ENCODE data around the gene CCDC87. TPM values are rescaled to one million over a fixed set of nuclear protein-coding genes. Genes with fewer than 3 reads are reported as not detected.
"Not testable (repeated sequence)": the region's sequence is repeated elsewhere in the genome, so short reads cannot be mapped to it uniquely, and the experiment has no call there.

CCDC87 gene
- total RNA-seq, 1 donor from 2014 or later = 0.21 TPM

DNA sequence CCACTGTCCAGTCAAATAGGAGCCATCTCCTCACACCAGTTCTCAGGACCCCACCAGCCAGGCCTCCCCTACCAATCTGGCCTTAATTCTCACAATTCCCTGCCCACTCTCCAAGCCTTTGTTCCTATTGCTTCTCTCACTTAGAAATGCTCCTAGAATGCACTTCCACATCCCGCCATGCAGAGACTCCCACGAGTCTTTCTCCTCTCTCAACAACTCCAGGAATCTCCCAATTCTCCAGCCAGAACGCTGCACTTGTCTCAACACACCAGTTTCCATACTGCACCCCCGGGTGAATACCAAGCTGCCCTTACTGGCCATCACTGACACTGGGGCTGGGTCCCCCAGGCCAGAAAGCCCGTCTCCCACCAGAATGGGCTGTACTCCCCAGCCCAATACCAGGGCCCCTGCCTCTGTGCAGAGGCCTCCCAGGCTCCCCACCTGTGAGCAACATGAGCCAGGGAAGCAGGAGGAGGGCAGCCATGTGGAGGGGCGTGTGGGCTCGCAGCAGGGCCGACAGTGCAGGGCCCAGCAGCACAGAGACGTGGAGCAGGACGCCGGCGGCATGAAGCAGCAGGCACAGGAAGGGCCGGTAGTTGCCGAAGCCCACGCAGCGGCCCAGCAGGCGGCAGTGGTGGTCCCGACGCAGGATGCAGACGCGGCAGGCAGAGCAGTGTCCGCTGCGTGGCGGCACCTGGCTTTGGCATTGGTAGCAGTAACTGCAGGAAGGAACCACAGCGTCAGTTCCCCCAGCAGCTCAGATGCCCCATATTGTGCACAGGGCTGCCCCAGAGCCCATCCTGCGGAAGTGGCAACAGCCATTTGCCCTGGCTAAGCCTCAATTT lies 49.4 kb downstream of the CCDC87 start:
- no peaks in the 10 kb centered on the region for H3K27me3 ChIP-seq
- no peaks in the 10 kb centered on the region for H3K9me3 ChIP-seq
- TF ChIP-seq, protein P1, sequence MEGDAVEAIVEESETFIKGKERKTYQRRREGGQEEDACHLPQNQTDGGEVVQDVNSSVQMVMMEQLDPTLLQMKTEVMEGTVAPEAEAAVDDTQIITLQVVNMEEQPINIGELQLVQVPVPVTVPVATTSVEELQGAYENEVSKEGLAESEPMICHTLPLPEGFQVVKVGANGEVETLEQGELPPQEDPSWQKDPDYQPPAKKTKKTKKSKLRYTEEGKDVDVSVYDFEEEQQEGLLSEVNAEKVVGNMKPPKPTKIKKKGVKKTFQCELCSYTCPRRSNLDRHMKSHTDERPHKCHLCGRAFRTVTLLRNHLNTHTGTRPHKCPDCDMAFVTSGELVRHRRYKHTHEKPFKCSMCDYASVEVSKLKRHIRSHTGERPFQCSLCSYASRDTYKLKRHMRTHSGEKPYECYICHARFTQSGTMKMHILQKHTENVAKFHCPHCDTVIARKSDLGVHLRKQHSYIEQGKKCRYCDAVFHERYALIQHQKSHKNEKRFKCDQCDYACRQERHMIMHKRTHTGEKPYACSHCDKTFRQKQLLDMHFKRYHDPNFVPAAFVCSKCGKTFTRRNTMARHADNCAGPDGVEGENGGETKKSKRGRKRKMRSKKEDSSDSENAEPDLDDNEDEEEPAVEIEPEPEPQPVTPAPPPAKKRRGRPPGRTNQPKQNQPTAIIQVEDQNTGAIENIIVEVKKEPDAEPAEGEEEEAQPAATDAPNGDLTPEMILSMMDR (IDR thresholded peaks at IDR 0.05) = peak; percentile 11 to 22 (median 15)
- peaks cover 3 to 20% of the 10 kb centered on the region in 2 donors for H3K4me1 ChIP-seq
- H3K4me3 ChIP-seq = peak overlapping the region in 1 of 2 donors; percentile 17
- H3K27ac ChIP-seq = no peak overlapping the region
- intact Hi-C loops (cut with DNase I) = no loop called here
- DNase-seq (ENCODE audit: low spot score in 2 of 2) = peak in 1 of 2 donors; percentile 75
- H3K36me3 ChIP-seq = peaks cover 12 to 15% of the 10 kb centered on the region in 2 donors

DNA sequence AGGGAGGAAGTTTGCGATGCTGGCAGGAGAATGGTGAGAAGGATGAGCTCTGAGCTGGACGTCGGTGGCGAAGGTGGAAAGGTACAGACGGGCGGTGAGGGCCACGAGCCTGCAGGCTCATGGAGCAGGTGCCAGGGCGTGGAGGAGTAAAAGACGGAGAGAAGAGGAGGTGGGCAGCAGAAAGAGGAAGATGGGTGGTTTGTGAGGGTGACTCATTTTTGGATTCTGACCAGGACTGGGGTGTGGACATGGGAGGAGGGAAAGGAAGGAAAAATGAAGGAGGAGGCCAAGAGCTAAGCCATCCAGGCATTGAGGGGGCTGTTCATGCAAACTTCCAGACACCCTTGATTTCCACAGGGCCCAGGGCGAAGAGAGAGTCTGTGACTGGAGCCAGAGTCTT lies 50.5 kb downstream of the CCDC87 start:
- DNase-seq (ENCODE audit: low spot score in 2 of 2) = no peak
- Histone ChIP-seq H3K4me3 (no peak overlapping the region), H3K27me3 (no peaks in the 10 kb centered on the region), H3K36me3 (peaks cover 12 to 18% of the 10 kb centered on the region in 2 donors), H3K4me1 (peaks cover 3 to 20% of the 10 kb centered on the region in 2 donors), H3K9me3 (no peaks in the 10 kb centered on the region), H3K27ac (no peak overlapping the region)
- TF ChIP-seq, protein P1 (IDR thresholded peaks at IDR 0.05) = no peak
- intact Hi-C loops (cut with DNase I) = no loop called here

DNA sequence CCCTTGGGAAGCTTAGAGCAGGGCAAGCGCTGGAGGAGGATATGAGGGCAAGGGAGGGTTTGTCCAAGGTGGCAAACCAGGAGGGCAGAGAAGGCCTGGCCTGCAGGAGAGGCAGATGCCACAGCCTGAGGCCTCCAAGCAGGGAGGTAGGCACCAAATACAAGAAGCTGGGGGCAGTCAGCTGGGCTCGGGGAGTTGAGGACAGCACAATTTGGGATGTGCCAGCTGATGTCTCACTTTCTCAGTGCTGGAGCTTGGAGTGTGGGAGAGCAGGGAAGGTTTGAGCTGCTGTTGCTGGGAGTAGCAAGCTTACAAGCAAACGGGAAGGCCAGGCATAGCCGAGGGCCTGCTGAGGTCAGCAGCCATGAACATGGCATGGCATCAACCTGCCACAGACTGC lies 51.0 kb downstream of the CCDC87 start:
- no peaks in the 10 kb centered on the region for H3K27me3 ChIP-seq
- TF ChIP-seq, protein P1 (IDR thresholded peaks at IDR 0.05) = no peak
- peaks cover 12 to 23% of the 10 kb centered on the region in 2 donors for H3K36me3 ChIP-seq
- no peak overlapping the region for H3K27ac ChIP-seq
- H3K4me3 ChIP-seq = no peak overlapping the region
- no peak for DNase-seq (ENCODE audit: low spot score in 2 of 2)
- intact Hi-C loops (cut with DNase I) = no loop called here
- H3K4me1 ChIP-seq = peaks cover 3 to 20% of the 10 kb centered on the region in 2 donors
- H3K9me3 ChIP-seq = no peaks in the 10 kb centered on the region

DNA sequence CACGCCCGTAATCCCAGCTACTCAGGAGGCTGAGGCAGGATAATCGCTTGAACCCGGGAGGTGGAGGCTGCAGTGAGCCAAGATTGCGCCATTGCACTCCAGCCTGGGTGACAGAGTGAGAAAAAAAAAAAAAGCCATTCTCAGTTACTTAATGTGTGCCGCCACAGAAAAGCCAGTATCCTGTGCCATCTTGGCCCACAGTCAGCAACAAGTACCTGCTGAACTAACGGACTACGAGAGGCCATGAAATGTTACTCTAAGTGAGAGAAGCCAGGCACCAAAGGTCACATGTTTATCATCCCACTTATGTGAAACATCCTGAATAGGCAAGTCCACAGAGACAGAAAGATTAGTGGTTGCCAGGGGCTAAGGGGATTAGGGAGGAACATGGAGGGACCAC lies 52.3 kb downstream of the CCDC87 start:
- H3K27me3 ChIP-seq = not testable (repeated sequence)

More for the DNA sequence above, 52.3 kb downstream of the CCDC87 start:
- DNase-seq (ENCODE audit: low spot score in 2 of 2); H3K9me3 ChIP-seq; H3K4me3 ChIP-seq; intact Hi-C loops (cut with DNase I); H3K27ac ChIP-seq: not testable (repeated sequence)
- Histone ChIP-seq H3K36me3 (peaks cover 23 to 30% of the 10 kb centered on the region in 2 donors), H3K4me1 (peaks cover 3 to 14% of the 10 kb centered on the region in 2 donors)

Other genes starting within 250 kb of the CCDC87 start
- 24.8 TPM for gene BRMS1, start 248.0 kb downstream of the CCDC87 start, total RNA-seq
- 64.2 TPM for gene B4GAT1, start 245.4 kb downstream of the CCDC87 start, total RNA-seq
- gene SLC29A2, start 221.3 kb downstream of the CCDC87 start, total RNA-seq = not detected
- gene NPAS4, start 172.0 kb downstream of the CCDC87 start, total RNA-seq = 5.0 TPM
- gene MRPL11, start 154.2 kb downstream of the CCDC87 start, total RNA-seq = 96.2 TPM
- 13.2 TPM for gene PELI3, start 126.2 kb downstream of the CCDC87 start, total RNA-seq
- 14.8 TPM for gene DPP3, start 112.6 kb downstream of the CCDC87 start, total RNA-seq
- 39.6 TPM for gene BBS1, start 82.4 kb downstream of the CCDC87 start, total RNA-seq
- 18.0 TPM for gene ZDHHC24, start 47.0 kb downstream of the CCDC87 start, total RNA-seq
- not detected for gene ACTN3, start 46.2 kb downstream of the CCDC87 start, total RNA-seq
- gene CTSF, start 24.5 kb downstream of the CCDC87 start, total RNA-seq = 98.8 TPM
- gene CCS, start 122 bp upstream of the CCDC87 start, total RNA-seq = 50.4 TPM
- 39.2 TPM for gene RBM14, start 23.6 kb upstream of the CCDC87 start, total RNA-seq
- gene RBM4, start 45.6 kb upstream of the CCDC87 start, total RNA-seq = 79.5 TPM
- gene RBM4B, start 84.8 kb upstream of the CCDC87 start, total RNA-seq = 87.0 TPM
- gene SPTBN2, start 136.2 kb upstream of the CCDC87 start, total RNA-seq = 3.2 TPM

All from ascending aorta (tissue), 2 donors.